NCI-H1105 treated with DMSO at 0.1 percent for 48 hours (cell line): Measurements from ENCODE around the gene PIGH.
"Not testable (repeated sequence)": the region's sequence is repeated elsewhere in the genome, so short reads cannot be mapped to it uniquely, and the experiment has no call there.

Source experiments
- DNase-seq: peaks from one replicate; lab custom pipeline; 2025; lab: John Stamatoyannopoulos, UW

The PIGH gene

GRCh38 chr14:67551123-67551522 is 48.9 kb downstream of the PIGH start:
- no peak for DNase-seq

GRCh38 chr14:67549734-67550133 is 50.3 kb downstream of the PIGH start:
- no peak for DNase-seq

GRCh38 chr14:67547224-67547780 is 52.8 kb downstream of the PIGH start:
- DNase-seq = no peak

GRCh38 chr14:67544590-67544989 is 55.5 kb downstream of the PIGH start:
- no peak for DNase-seq

- not testable (repeated sequence) for DNase-seq
Observed at GRCh38 chr14:67542620-67543019, 57.4 kb downstream of the PIGH start.

GRCh38 chr14:67541448-67542387 is 58.4 kb downstream of the PIGH start:
- no peak for DNase-seq
